Stimulated activated CD4-positive, alpha-beta T cell treated with anti-CD3 and anti-CD28 coated beads, Interleukin-4, amount 100 ng/mL, for 24 hours (primary cell): Measurements from ENCODE around the gene HDGFL3.
"Not testable (repeated sequence)": the region's sequence is repeated elsewhere in the genome, so short reads cannot be mapped to it uniquely, and the experiment has no call there.

ENCODE experiments used
- DNase-seq: peaks from one replicate; pipeline ENCODE4 v3.0.0-alpha.2; 2020

The HDGFL3 gene

GRCh38 chr15:83094583-83094982 lies 113.0 kb downstream of the HDGFL3 start:
- DNase-seq, result no peak

GRCh38 chr15:83092309-83092976 lies 115.2 kb downstream of the HDGFL3 start:
- no peak for DNase-seq

- DNase-seq, result not testable (repeated sequence)
Observed at GRCh38 chr15:83091965-83092308, 115.7 kb downstream of the HDGFL3 start.

GRCh38 chr15:83090465-83090864 lies 117.2 kb downstream of the HDGFL3 start:
- no peak for DNase-seq

GRCh38 chr15:83088876-83089275 lies 118.7 kb downstream of the HDGFL3 start:
- no peak for DNase-seq

- no peak for DNase-seq
Observed at GRCh38 chr15:83087576-83087975, 120.0 kb downstream of the HDGFL3 start.

- DNase-seq, result not testable (repeated sequence)
Observed at GRCh38 chr15:83085864-83086552, 121.6 kb downstream of the HDGFL3 start.

- DNase-seq, result not testable (repeated sequence)
Observed at GRCh38 chr15:83085461-83085860, 122.2 kb downstream of the HDGFL3 start.

- no peak for DNase-seq
Observed at GRCh38 chr15:83082730-83083386, 124.8 kb downstream of the HDGFL3 start.

GRCh38 chr15:83081256-83082014 lies 126.2 kb downstream of the HDGFL3 start:
- no peak for DNase-seq

GRCh38 chr15:83078712-83079111 lies 128.9 kb downstream of the HDGFL3 start:
- DNase-seq, result no peak
